Smooth muscle cell (in vitro differentiated cells): ENCODE data around the gene DCST1. TPM values are rescaled to one million over a fixed set of nuclear protein-coding genes. Genes with fewer than 3 reads are reported as not detected.

Source experiments
- DNase-seq: peaks from one replicate; lab custom pipeline; 2025; ENCODE audit not compliant: unreplicated experiment; lab: John Stamatoyannopoulos, UW
- H2AFZ ChIP-seq: fragments of 200-600 bp; sonication (generic); 2 replicates; pipeline ENCODE4 v1.6.0; 2016; ENCODE audit warnings: antibody characterized with exemption, low read depth, mild to moderate bottlenecking
- H3F3A ChIP-seq: fragments of 200-600 bp; sonication (generic); 2 replicates; pipeline ENCODE4 v1.6.0; 2017; ENCODE audit warnings: antibody characterized with exemption, low read depth
- H3K27ac ChIP-seq: fragments of 200-600 bp; sonication (generic); 2 replicates; pipeline ENCODE4 v1.5.1; 2016; ENCODE audit warnings: low read depth, mild to moderate bottlenecking
- H3K27me3 ChIP-seq: fragments of 200-600 bp; sonication (generic); 2 replicates; pipeline ENCODE4 v1.6.1; 2016; ENCODE audit warnings: low read depth, mild to moderate bottlenecking
- H3K36me3 ChIP-seq: fragments of 200-600 bp; sonication (generic); 2 replicates; pipeline ENCODE4 v1.5.1; 2016; ENCODE audit warnings: low read depth
- H3K4me1 ChIP-seq: fragments of 200-600 bp; sonication (generic); 2 replicates; pipeline ENCODE4 v1.5.1; 2016; ENCODE audit warnings: low read depth
- H3K4me2 ChIP-seq: fragments of 200-600 bp; sonication (generic); 2 replicates; pipeline ENCODE4 v1.6.0; 2016; ENCODE audit warnings: mild to moderate bottlenecking
- H3K4me3 ChIP-seq: fragments of 200-600 bp; sonication (generic); 2 replicates; pipeline ENCODE4 v1.5.1; 2016; ENCODE audit warnings: mild to moderate bottlenecking
- H3K79me2 ChIP-seq: fragments of 200-600 bp; sonication (generic); 2 replicates; pipeline ENCODE4 v1.6.0; 2016; ENCODE audit warnings: low read depth, mild to moderate bottlenecking
- H3K9ac ChIP-seq: fragments of 200-600 bp; sonication (generic); 2 replicates; pipeline ENCODE4 v1.6.0; 2016; ENCODE audit warnings: low read depth
- H3K9me3 ChIP-seq: fragments of 200-600 bp; sonication (generic); replicated peaks from 2 replicates; pipeline ENCODE4 v1.5.1; 2016; ENCODE audit warnings: low read depth
- H4K20me1 ChIP-seq: fragments of 200-600 bp; sonication (generic); 2 replicates; pipeline ENCODE4 v1.6.0; 2016; ENCODE audit warnings: low read depth
- CTCF ChIP-seq: fragments of 200-600 bp; sonication (generic); IDR thresholded peaks from 2 replicates; pipeline ENCODE4 v1.5.1; 2017; ENCODE audit warnings: borderline replicate concordance, mild to moderate bottlenecking, antibody characterized with exemption; ENCODE audit not compliant: insufficient read depth, poor library complexity, severe bottlenecking
- WGBS: methylation state at CpG from one replicate; pipeline ENCODE4 v1.1.7; 2016; ENCODE audit warnings: low lambda C conversion rate; 5-methylcytosine and 5-hydroxymethylcytosine counted together
- polyA plus RNA-seq: library from polyadenylated mRNA; unstranded; fragments of >200 nt; fragmentation: Nextera tagmentation; extraction: Ambion mirVana; gene quantifications from 2 replicates; pipeline ENCODE4 v1.2.1, GENCODE V29; 2016
- total RNA-seq: library from RNA; depleted of rRNA; stranded (reverse); fragments of >200 nt; gene quantifications from 2 replicates; pipeline ENCODE4 v1.2.3, GENCODE V29; 2014

The DCST1 gene
- total and polyA plus RNA-seq, 2 experiments from 2014 or later, result not detected

GRCh38 chr1:154988058-154988954 is 45.3 kb upstream of the DCST1 start:
- Histone ChIP-seq H4K20me1 (no peaks in the 10 kb centered on the region), H3K9me3 (no peaks in the 10 kb centered on the region), H3K79me2 (peaks cover 31% of the 10 kb centered on the region), H3K4me2 (no peak overlapping the region), H2AFZ (no peak overlapping the region), H3K27me3 (no peaks in the 10 kb centered on the region), H3K27ac (no peak overlapping the region), H3K4me1 (peaks cover 4% of the 10 kb centered on the region), H3K9ac (no peak overlapping the region), H3K36me3 (no peaks in the 10 kb centered on the region), H3F3A (no peaks in the 10 kb centered on the region), H3K4me3 (no peak overlapping the region)
- WGBS, result 97% methylated on average over 17 of the region's 17 CpGs
- TF ChIP-seq CTCF, result no peak
- DNase-seq, result no peak

GRCh38 chr1:154989195-154989860 is 44.3 kb upstream of the DCST1 start:
- no peak overlapping the region for H3K9ac ChIP-seq
- no peaks in the 10 kb centered on the region for H3F3A ChIP-seq
- WGBS, result 97% methylated on average over 3 of the region's 3 CpGs
- no peaks in the 10 kb centered on the region for H3K9me3 ChIP-seq
- H3K4me3 ChIP-seq, result no peak overlapping the region
- peaks cover 21% of the 10 kb centered on the region for H3K79me2 ChIP-seq
- H2AFZ ChIP-seq, result no peak overlapping the region
- no peaks in the 10 kb centered on the region for H3K27me3 ChIP-seq
- no peak for DNase-seq
- no peak overlapping the region for H3K4me2 ChIP-seq
- no peaks in the 10 kb centered on the region for H4K20me1 ChIP-seq
- no peaks in the 10 kb centered on the region for H3K4me1 ChIP-seq
- TF ChIP-seq CTCF, result no peak
- no peaks in the 10 kb centered on the region for H3K36me3 ChIP-seq
- no peak overlapping the region for H3K27ac ChIP-seq

- Histone ChIP-seq H3K4me1 (no peaks in the 10 kb centered on the region), H3K9me3 (no peaks in the 10 kb centered on the region), H3K9ac (no peak overlapping the region), H3K27ac (no peak overlapping the region), H2AFZ (no peak overlapping the region), H3K27me3 (no peaks in the 10 kb centered on the region), H3F3A (no peaks in the 10 kb centered on the region), H3K4me2 (no peak overlapping the region), H4K20me1 (no peaks in the 10 kb centered on the region), H3K36me3 (no peaks in the 10 kb centered on the region), H3K79me2 (peaks cover 12% of the 10 kb centered on the region), H3K4me3 (no peak overlapping the region)
- WGBS, result 96% methylated on average over 8 of the region's 8 CpGs
- TF ChIP-seq CTCF, result no peak
- no peak for DNase-seq
Measured at GRCh38 chr1:154990276-154990675, 43.3 kb upstream of the DCST1 start.
